Stimulated activated CD4-positive, alpha-beta T cell treated with anti-CD3 and anti-CD28 coated beads, TNF-alpha, amount 100 ng/mL, for 4 hours (primary cell): ENCODE data around the gene PAXX.

Experiments used
- DNase-seq, 3 experiments: peaks; one replicate each; pipeline ENCODE4 v3.0.0-alpha.2; 2020; ENCODE audit warnings: low read depth in 3 of 3

PAXX gene

GRCh38 chr9:136952876-136953770 is 39.1 kb upstream of the PAXX start:
- no peak for DNase-seq

- no peak for DNase-seq
These were observed 38.4 kb upstream of the PAXX start for GRCh38 chr9:136953771-136954269.

GRCh38 chr9:136954270-136955083 is 37.7 kb upstream of the PAXX start:
- no peak for DNase-seq

GRCh38 chr9:136955202-136955942 is 36.9 kb upstream of the PAXX start:
- no peak for DNase-seq

- no peak for DNase-seq
These were observed 36.3 kb upstream of the PAXX start for GRCh38 chr9:136955943-136956335.

- no peak for DNase-seq
These were observed 35.6 kb upstream of the PAXX start for GRCh38 chr9:136956604-136957003.

- no peak for DNase-seq
These were observed 34.8 kb upstream of the PAXX start for GRCh38 chr9:136957461-136957860.

- no peak for DNase-seq
These were observed 34.3 kb upstream of the PAXX start for GRCh38 chr9:136957901-136958300.

GRCh38 chr9:136958473-136958872 is 33.7 kb upstream of the PAXX start:
- DNase-seq, result no peak

GRCh38 chr9:136958898-136959850 is 33.0 kb upstream of the PAXX start:
- DNase-seq, result no peak

GRCh38 chr9:136960212-136960937 is 31.8 kb upstream of the PAXX start:
- no peak for DNase-seq

- no peak for DNase-seq
These were observed 31.3 kb upstream of the PAXX start for GRCh38 chr9:136960938-136961275.

GRCh38 chr9:136961279-136962065 is 30.8 kb upstream of the PAXX start:
- DNase-seq, result no peak

- no peak for DNase-seq
These were observed 30.1 kb upstream of the PAXX start for GRCh38 chr9:136962163-136962562.

GRCh38 chr9:136962701-136963248 is 29.4 kb upstream of the PAXX start:
- DNase-seq, result no peak

- no peak for DNase-seq
These were observed 28.9 kb upstream of the PAXX start for GRCh38 chr9:136963341-136963740.

GRCh38 chr9:136963751-136964150 is 28.5 kb upstream of the PAXX start:
- DNase-seq, result no peak

GRCh38 chr9:136964171-136964689 is 28.0 kb upstream of the PAXX start:
- DNase-seq, result no peak
